Hindlimb muscle (tissue), 1 donor: Measurements from ENCODE around the gene TXNDC11. TPM values are rescaled to one million over a fixed set of nuclear protein-coding genes. Genes with fewer than 3 reads are reported as not detected.

Experiments
- polyA plus RNA-seq: library from polyadenylated mRNA; unstranded; fragments of 120-200 nt; gene quantifications from one replicate; pipeline ENCODE4 v1.2.1, GENCODE V29; 2013; ENCODE audit not compliant: insufficient read length

Gene TXNDC11
- polyA plus RNA-seq, 1 donor: 22.3 TPM

Other genes with a start within 250 kb of the TXNDC11 start
- gene LITAF, start 155.9 kb downstream of the TXNDC11 start, polyA plus RNA-seq: 34.9 TPM
- gene SNN, start 74.4 kb downstream of the TXNDC11 start, polyA plus RNA-seq: 28.4 TPM
- 43.0 TPM for gene ZC3H7A, start 54.4 kb upstream of the TXNDC11 start, polyA plus RNA-seq
- gene RSL1D1, start 108.7 kb upstream of the TXNDC11 start, polyA plus RNA-seq: 321 TPM
- 76.8 TPM for gene GSPT1, start 173.1 kb upstream of the TXNDC11 start, polyA plus RNA-seq
- 3.4 TPM for gene NPIPB2, start 199.2 kb upstream of the TXNDC11 start, polyA plus RNA-seq
- gene TNFRSF17, start 222.4 kb upstream of the TXNDC11 start, polyA plus RNA-seq: not detected
- 9.4 TPM for gene SNX29, start 233.9 kb upstream of the TXNDC11 start, polyA plus RNA-seq